GM23248 (cell line): ENCODE data around the gene HMCES. TPM values are rescaled to one million over a fixed set of nuclear protein-coding genes. Genes with fewer than 3 reads are reported as not detected.

Experiments used
- DNase-seq: peaks from one replicate; pipeline ENCODE4 v3.0.0-alpha.2; 2015
- H2AFZ ChIP-seq: fragments of 200-600 bp; sonication (generic); 2 replicates; pipeline ENCODE4 v1.6.1; 2016; ENCODE audit warnings: antibody characterized with exemption
- H3F3A ChIP-seq: fragments of 200-600 bp; sonication (generic); 2 replicates; pipeline ENCODE4 v1.6.1; 2016; ENCODE audit warnings: mild to moderate bottlenecking, antibody characterized with exemption, mixed run types; ENCODE audit not compliant: insufficient read depth
- H3K27ac ChIP-seq: fragments of 200-600 bp; sonication (generic); 2 replicates; pipeline ENCODE4 v1.5.1; 2016; ENCODE audit warnings: mild to moderate bottlenecking
- H3K27me3 ChIP-seq: fragments of 200-600 bp; sonication (generic); replicated peaks from 2 replicates; pipeline ENCODE4 v1.6.1; 2016; ENCODE audit warnings: mild to moderate bottlenecking; ENCODE audit not compliant: insufficient read depth
- H3K36me3 ChIP-seq: fragments of 200-600 bp; sonication (generic); 2 replicates; pipeline ENCODE4 v1.6.1; 2016; ENCODE audit warnings: low read depth, mild to moderate bottlenecking
- H3K4me1 ChIP-seq: fragments of 200-600 bp; sonication (generic); 2 replicates; pipeline ENCODE4 v1.6.1; 2016; ENCODE audit warnings: mild to moderate bottlenecking; ENCODE audit not compliant: insufficient read depth
- H3K4me2 ChIP-seq: fragments of 200-600 bp; sonication (generic); one replicate; pipeline ENCODE4 v1.6.1; 2016; ENCODE audit warnings: mild to moderate bottlenecking; ENCODE audit not compliant: unreplicated experiment
- H3K4me3 ChIP-seq: fragments of 200-600 bp; sonication (generic); 2 replicates; pipeline ENCODE4 v1.5.1; 2016; ENCODE audit warnings: mild to moderate bottlenecking
- H3K79me2 ChIP-seq: fragments of 200-600 bp; sonication (generic); 2 replicates; pipeline ENCODE4 v1.6.1; 2016; ENCODE audit warnings: mild to moderate bottlenecking; ENCODE audit not compliant: insufficient read depth
- H3K9ac ChIP-seq: fragments of 200-600 bp; sonication (generic); 2 replicates; pipeline ENCODE4 v1.6.1; 2016; ENCODE audit warnings: mild to moderate bottlenecking
- H3K9me2 ChIP-seq: fragments of 200-600 bp; sonication (generic); 2 replicates; pipeline ENCODE4 v1.6.1; 2016; ENCODE audit warnings: mixed run types, mild to moderate bottlenecking, moderate library complexity; ENCODE audit not compliant: insufficient read depth
- H3K9me3 ChIP-seq: fragments of 200-600 bp; sonication (generic); one replicate; pipeline ENCODE4 v1.6.1; 2017; ENCODE audit warnings: low read depth
- H4K20me1 ChIP-seq: fragments of 200-600 bp; sonication (generic); 2 replicates; pipeline ENCODE4 v1.6.0; 2016; ENCODE audit not compliant: insufficient read depth
- EZH2 ChIP-seq: fragments of 200-600 bp; sonication (generic); IDR thresholded peaks from 2 replicates; pipeline ENCODE4 v1.6.1; 2018; ENCODE audit warnings: antibody characterized with exemption, mild to moderate bottlenecking; ENCODE audit not compliant: insufficient read depth, poor library complexity, severe bottlenecking
- EZH2phosphoT487 ChIP-seq: fragments of 200-600 bp; sonication (generic); IDR thresholded peaks from 2 replicates; pipeline ENCODE4 v1.6.1; 2018; ENCODE audit warnings: antibody characterized with exemption, moderate library complexity, mild to moderate bottlenecking, low read depth; ENCODE audit not compliant: insufficient read depth
- WGBS, 2 experiments: methylation state at CpG; one replicate each; pipeline ENCODE4 v1.1.6; 2015 to 2017; ENCODE audit warnings: low lambda C conversion rate in 2 of 2, low coverage in 1 of 2; ENCODE audit errors: missing lambda C conversion rate in 2 of 2; 5-methylcytosine and 5-hydroxymethylcytosine counted together
- in situ Hi-C: fragments of 300-500 bp; cut with MboI; formaldehyde crosslinking; loops from 2 replicates; pipeline ENCODE4 v1.15.0; 2020
- polyA plus RNA-seq: library from polyadenylated mRNA; unstranded; fragments of >200 nt; fragmentation: Nextera tagmentation; extraction: Ambion mirVana; gene quantifications from 2 replicates; pipeline ENCODE4 v1.2.1, GENCODE V29; 2016
- total RNA-seq: library from RNA; depleted of rRNA; stranded (reverse); fragments of >200 nt; shearing (Covaris generic); gene quantifications from 2 replicates; pipeline ENCODE4 v1.2.3, GENCODE V29; 2014

Gene HMCES
- total and polyA plus RNA-seq, 2 experiments from 2014 or later, result 12.5 to 33.2 TPM

DNA sequence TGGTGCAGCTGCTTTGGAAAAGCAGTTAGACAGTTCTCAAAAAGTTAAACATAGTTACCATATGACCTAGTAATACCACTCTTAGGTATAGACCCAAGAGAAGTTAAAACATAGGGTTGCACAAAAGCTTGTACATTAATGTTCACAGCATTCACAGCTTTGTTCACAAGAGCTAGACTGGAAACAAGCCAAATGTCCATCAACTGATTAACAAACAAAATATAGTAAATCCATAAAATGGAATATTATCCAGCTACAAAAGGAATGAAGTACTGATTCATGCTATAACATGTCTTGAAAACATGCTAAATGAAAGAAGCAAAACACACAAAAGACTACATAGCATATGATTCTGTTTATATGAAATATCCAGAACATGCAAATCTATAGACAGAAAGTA lies 32.0 kb upstream of the HMCES start:
- Histone ChIP-seq H3K27me3 (no peaks in the 10 kb centered on the region), H3K9me3 (no peaks in the 10 kb centered on the region), H3K9me2 (no peaks in the 10 kb centered on the region), H3F3A (peaks cover 17% of the 10 kb centered on the region), H3K36me3 (peaks cover 2% of the 10 kb centered on the region; the same call in 1 of the 2 replicates), H3K27ac (no peak overlapping the region), H2AFZ (no peak overlapping the region), H3K4me1 (peaks cover 21% of the 10 kb centered on the region), H3K4me2 (no peak overlapping the region), H3K79me2 (peaks cover 53% of the 10 kb centered on the region), H3K4me3 (no peak overlapping the region), H3K9ac (no peak overlapping the region), H4K20me1 (no peaks in the 10 kb centered on the region)
- TF ChIP-seq EZH2 (no peak), EZH2phosphoT487 (no peak)
- no peak for DNase-seq
- in situ Hi-C loops, result no loop called here

DNA sequence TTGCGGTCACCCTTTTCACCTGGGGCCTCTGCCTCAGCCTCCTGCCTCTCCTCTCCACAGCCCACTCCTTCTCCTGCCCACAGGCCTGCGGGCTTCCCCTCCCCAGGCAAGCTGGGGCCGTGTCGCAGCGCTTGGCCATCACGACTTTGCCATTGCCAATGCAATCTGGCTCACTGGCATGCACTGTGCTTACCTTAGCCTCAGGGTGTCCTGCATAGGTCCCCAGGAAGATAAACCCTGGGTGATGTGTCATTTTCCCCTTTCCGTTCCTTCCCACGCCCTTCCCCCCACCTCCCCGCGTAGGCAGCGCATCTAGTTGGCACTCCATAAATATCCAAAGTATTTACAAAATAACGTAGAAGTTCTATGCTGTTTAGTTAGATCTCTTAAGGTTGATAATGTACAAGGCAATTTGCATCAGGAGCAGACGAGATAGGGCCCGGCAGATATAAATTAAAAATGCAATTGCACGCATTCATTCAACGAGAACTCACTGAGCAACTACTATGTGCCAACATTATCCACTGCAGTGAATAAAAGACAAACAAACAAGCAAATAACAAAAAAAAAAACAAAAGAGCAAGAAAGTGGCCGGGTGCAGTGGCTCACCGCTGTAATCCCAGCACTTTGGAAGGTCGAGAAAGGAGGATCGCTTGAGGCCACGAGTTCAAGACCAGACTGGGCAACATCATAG lies 30.2 kb upstream of the HMCES start:
- H3F3A ChIP-seq, result peaks cover 35% of the 10 kb centered on the region
- 41 to 44% methylated on average over 21 of the region's 21 CpGs for WGBS, 2 experiments
- H3K36me3 ChIP-seq, result peaks cover 17% of the 10 kb centered on the region; the same call in 1 of the 2 replicates
- H4K20me1 ChIP-seq, result no peaks in the 10 kb centered on the region
- H2AFZ ChIP-seq, result peak overlapping the region; percentile 85
- H3K9ac ChIP-seq, result peak overlapping the region; percentile 100
- peak overlapping the region; percentile 97 for H3K27ac ChIP-seq
- no peaks in the 10 kb centered on the region for H3K27me3 ChIP-seq
- H3K4me1 ChIP-seq, result peaks cover 29% of the 10 kb centered on the region
- in situ Hi-C loops, result no loop called here
- DNase-seq, result peak; percentile 29
- H3K4me3 ChIP-seq, result peak overlapping the region; percentile 99
- H3K4me2 ChIP-seq, result peak overlapping the region; percentile 91
- peaks cover 70% of the 10 kb centered on the region for H3K79me2 ChIP-seq
- no peaks in the 10 kb centered on the region for H3K9me3 ChIP-seq
- TF ChIP-seq EZH2phosphoT487, result no peak
- TF ChIP-seq EZH2, result no peak
- no peaks in the 10 kb centered on the region for H3K9me2 ChIP-seq

DNA sequence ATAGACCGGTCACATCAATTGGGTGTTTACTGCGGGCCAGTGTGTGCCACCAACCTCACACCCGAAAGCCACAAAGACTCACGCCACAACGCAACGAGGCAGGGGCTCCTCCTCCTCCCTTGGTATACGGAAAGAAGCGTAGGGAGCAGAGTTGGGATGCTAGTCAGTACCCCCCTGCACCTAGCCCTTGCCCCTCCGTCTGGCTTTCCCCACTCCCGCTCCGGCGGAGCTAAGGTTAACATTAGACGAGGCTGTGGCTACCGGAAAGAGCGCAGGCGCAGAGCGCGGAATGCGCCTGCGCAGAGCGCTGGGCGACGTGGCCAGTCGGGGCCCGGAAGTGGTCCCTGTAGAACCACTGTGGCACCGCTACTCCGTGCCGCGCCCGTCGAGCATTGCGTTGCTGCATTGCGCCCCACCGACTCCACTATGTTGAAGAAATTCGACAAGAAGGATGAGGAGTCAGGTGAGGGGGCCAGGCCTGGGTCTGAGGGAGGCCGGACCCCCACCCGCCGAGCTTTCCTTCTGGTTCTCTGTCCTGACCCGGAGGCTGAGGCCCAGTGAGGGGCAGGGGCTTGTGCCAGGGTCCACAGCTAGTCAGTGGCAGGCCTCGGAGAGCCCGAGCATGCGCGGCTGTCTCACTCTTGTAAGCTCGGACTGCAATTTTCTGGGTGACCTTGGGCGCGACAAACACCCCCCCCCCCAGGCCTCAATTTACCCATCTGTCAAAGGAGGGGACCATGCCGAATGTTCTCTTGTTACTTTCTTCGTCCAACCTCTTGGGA lies 29.2 kb upstream of the HMCES start, which contains the start of gene COPG1:
TSS of gene COPG1 (plus strand) at position 323 of the 782 bp plus-strand sequence. CDS start at position 427, 104 bp downstream.
- Histone ChIP-seq H3K27me3 (no peaks in the 10 kb centered on the region), H3K27ac (peak within 1 kb of the TSS; percentile 97), H3K36me3 (peaks cover 25% of the 10 kb centered on the region; the same call in 1 of the 2 replicates), H3K4me2 (peak within 1 kb of the TSS; percentile 96), H3K4me3 (peak within 1 kb of the TSS; percentile 99), H3K9me3 (no peaks in the 10 kb centered on the region), H3K9me2 (no peaks in the 10 kb centered on the region), H2AFZ (peak within 1 kb of the TSS; percentile 85), H3K9ac (peak within 1 kb of the TSS; percentile 100), H3K4me1 (peaks cover 33% of the 10 kb centered on the region), H4K20me1 (no peaks in the 10 kb centered on the region), H3F3A (peaks cover 38% of the 10 kb centered on the region), H3K79me2 (peaks cover 79% of the 10 kb centered on the region)
- peak; percentile 92 for DNase-seq
- in situ Hi-C loops, result no loop called here
- TF ChIP-seq EZH2 (no peak), EZH2phosphoT487 (no peak)
- WGBS, 2 experiments, result 1% methylated on average over 44 to 45 of the region's 48 CpGs

DNA sequence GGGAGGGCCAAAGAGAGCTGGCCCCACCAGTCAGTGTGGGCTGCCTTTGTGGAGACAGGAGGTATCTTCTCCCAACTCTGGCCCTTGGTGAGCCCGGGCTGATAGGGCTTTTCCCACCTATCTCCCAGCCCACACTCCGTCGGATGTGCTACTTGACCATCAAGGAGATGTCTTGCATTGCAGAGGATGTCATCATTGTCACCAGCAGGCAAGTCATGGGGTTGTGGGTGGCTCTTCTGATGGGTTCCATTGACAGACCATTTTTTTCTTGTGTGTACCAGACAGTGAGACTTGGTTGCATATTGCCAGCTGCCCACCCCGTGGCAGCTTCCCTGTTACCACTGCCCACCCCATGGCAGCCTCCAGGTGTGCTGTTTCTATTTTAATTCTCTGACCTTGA lies 25.9 kb upstream of the HMCES start:
- peaks cover 25% of the 10 kb centered on the region for H3K4me1 ChIP-seq
- no peak overlapping the region for H3K4me3 ChIP-seq
- 94 to 100% methylated on average over 4 of the region's 4 CpGs for WGBS, 2 experiments
- H3K9ac ChIP-seq, result peak overlapping the region; percentile 40; the same call in 1 of the 2 replicates
- H3K27ac ChIP-seq, result peak overlapping the region; percentile 79
- no peak for DNase-seq
- peaks cover 56% of the 10 kb centered on the region for H3K36me3 ChIP-seq
- H4K20me1 ChIP-seq, result no peaks in the 10 kb centered on the region
- in situ Hi-C loops, result no loop called here
- no peak overlapping the region for H2AFZ ChIP-seq
- TF ChIP-seq EZH2phosphoT487 (no peak), EZH2 (no peak)
- no peaks in the 10 kb centered on the region for H3K9me3 ChIP-seq
- H3K4me2 ChIP-seq, result no peak overlapping the region
- H3K79me2 ChIP-seq, result peaks cover 97% of the 10 kb centered on the region
- H3K27me3 ChIP-seq, result no peaks in the 10 kb centered on the region
- H3K9me2 ChIP-seq, result no peaks in the 10 kb centered on the region
- peaks cover 25% of the 10 kb centered on the region for H3F3A ChIP-seq
